AML-193 (cell line): ENCODE results near the gene LHFPL3.
A peak's percentile ranks its signal among the peaks of the same experiment; 100 is the strongest.
"Not testable (repeated sequence)": the region's sequence is repeated elsewhere in the genome, so short reads cannot be mapped to it uniquely, and the experiment has no call there.

ENCODE experiments used
- DNase-seq, 2 experiments: peaks; one replicate each; lab custom pipeline; 2025; lab: John Stamatoyannopoulos, UW

Gene LHFPL3

GRCh38 chr7:104895522-104896236, 567.3 kb downstream of the LHFPL3 start:
- DNase-seq, result no peak

- DNase-seq, result no peak
These were observed 570.0 kb downstream of the LHFPL3 start for GRCh38 chr7:104898434-104898833.

DNA sequence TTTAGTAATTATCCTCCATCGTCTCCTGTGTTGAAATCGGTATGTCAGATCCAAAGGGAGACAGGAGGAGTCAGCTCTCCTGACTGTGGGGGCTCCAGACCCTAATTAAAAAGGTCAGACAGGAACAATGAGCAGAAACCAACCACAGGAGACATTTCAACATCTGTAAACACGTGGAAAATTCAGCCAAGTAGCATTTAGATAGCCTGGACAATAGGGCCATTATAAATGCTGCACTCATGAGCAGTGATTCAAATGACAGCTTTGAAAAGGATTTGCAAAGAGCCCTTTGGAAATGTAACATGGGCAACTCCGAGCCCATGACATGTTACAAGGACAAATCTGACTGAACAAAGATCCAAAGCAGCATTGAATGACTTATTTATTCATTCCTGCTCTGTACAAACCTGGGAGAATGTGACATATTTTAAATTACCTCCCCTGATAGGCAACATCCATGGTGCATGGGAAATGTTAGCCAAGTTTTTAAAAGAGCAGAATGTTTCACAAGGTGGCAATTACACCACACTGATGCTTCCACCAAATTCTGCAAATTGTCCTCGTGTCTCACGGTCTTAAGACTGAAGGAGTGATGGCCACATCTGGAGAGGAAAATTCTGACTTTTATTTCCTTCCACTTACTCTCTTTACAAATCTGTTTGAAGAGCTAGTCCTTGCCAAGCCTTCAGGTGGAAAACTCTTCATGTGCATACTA, 572.3 kb downstream of the LHFPL3 start:
- DNase-seq, result no peak

GRCh38 chr7:104901240-104901619, 572.8 kb downstream of the LHFPL3 start:
- no peak for DNase-seq

DNA sequence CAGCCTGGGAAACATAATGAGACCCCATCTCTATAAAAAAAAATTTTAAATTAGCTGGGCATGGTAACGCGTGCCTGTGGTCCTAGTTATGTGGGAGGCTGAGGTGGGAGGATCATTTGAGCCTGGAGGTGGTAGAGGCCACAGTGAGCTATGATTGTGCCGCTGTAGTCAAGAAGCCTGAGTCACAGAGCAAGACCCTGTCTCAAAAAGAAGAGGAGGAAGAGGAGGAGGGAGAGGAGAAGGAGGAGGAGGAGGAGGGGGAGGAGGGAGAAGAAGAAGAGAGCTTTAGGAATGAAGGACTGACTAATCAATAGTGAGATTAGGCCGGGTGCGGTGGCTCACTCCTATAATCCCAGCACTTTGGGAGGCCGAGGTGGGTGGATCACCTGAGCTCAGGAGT, 573.8 kb downstream of the LHFPL3 start:
- no peak for DNase-seq

DNA sequence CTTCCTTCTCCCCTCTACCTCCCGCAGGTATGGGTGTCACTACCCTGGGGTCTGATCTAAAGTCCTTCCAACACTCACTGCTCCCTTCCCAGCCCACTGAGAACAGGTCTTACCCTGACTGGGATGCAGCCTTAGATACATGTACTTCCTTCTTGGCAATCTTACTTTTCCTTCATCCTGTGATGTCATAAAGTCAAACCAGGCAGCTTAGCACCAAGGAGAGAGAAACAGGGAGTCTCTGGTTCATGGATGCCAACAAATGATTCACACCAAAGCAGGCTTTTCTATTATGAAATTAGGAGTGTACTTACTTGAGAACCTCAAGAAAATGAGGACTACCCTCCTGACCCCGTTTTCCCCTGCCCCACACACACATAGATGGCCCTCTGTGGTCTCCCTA, 574.6 kb downstream of the LHFPL3 start:
- no peak for DNase-seq

DNA sequence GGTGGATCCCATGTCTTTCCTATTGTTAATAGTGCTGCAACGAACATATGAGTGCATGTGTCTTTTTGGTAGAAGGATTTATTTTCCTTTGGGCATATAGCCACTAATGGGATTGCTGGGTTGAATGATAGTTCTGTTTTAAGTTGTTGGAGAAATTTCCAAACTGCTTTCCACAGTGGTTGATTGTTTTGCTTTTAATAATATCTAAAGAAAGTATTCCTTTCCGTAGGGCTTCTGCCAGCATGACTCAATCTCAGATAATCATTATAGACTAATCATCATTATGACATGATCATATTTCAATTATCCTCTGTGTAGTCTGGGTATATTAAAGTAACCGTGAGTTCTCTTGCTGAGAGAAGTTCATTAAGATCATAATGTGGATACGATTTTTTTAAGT, 575.4 kb downstream of the LHFPL3 start:
- DNase-seq, result no peak

- no peak for DNase-seq
These were observed 577.6 kb downstream of the LHFPL3 start for GRCh38 chr7:104906032-104906431.

- no peak for DNase-seq
These were observed 578.2 kb downstream of the LHFPL3 start for GRCh38 chr7:104906556-104906955.

- no peak for DNase-seq
These were observed 580.2 kb downstream of the LHFPL3 start for GRCh38 chr7:104908636-104909035.

- no peak for DNase-seq
These were observed 580.7 kb downstream of the LHFPL3 start for GRCh38 chr7:104909096-104909495.

DNA sequence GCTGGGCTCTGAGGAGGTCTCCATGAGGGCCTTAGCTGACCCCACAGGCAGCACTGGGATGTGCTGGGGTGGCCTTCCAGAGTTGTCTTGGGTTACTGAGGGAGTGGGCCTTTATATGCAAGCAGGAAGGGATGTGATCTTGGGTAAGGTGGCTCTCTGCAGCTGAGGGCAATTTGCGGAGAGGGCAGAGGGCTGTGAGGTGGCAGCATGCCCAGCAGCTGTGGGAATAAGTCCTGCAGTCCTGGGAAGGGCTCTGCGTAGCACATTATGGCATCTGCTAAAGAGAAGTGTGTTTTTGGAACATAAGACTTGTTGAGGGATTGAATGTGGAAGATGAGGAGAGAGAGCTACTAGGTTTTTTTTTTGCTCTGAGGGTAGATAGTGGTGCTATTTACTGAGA, 586.0 kb downstream of the LHFPL3 start:
- DNase-seq, result no peak

DNA sequence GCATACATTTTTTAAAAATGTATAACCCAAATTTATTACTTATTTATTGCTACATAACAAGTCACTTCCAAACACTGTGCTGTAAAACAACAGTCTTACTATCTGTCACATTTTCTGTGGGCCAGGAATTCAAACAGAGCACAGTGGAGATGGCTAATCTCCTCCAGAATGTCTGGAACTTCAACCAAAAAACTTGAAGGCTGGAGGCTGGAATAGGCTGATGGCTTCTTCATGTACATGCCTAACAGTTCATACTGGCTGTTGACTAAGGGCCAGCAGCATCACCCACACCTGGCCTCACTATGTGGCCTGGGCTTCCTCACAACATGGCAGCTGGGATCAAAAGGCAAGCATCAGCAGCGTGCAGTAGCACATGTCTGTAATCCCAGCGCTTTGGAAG, 593.2 kb downstream of the LHFPL3 start:
- DNase-seq, result no peak

DNA sequence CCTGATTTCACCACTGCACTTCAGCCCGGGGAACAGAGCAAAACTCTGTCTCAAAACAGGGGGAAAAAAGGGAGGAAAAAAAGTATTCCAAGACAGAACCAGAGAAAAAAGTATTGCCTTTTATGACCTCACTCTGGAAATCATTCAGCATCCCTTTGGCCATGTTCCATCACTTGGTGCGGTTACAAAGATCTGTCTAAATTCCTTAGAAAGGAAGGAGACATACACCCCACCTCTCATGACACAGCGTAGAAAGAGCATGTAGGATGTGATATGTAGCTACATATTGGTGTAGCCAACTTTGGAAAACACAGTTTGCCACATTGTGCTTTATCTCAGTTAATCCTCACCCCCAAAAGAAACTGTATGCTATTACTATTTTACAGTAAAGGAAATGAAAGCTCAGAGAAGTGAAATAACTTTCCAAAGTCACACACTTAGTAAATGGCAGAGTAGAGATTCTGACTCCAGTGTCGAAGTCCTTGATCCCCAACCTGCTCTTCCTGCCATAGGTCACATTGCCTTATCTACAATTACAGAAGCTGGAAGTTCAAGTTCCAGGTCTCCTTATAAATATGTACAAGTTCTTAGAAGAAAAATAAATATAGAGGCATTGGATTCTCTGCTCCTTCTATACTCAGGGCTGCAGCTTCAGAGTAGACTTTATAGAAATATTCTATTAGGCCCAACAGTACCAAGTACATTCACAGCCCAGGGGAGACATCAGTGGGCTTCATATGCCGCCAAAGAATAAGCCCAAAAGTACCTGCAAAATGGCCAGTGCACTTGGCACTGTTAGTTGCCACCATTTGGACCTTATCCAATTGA, 594.0 kb downstream of the LHFPL3 start:
- no peak for DNase-seq

GRCh38 chr7:104923010-104923421, 594.6 kb downstream of the LHFPL3 start:
- peak; percentile 85 to 93 for DNase-seq

DNA sequence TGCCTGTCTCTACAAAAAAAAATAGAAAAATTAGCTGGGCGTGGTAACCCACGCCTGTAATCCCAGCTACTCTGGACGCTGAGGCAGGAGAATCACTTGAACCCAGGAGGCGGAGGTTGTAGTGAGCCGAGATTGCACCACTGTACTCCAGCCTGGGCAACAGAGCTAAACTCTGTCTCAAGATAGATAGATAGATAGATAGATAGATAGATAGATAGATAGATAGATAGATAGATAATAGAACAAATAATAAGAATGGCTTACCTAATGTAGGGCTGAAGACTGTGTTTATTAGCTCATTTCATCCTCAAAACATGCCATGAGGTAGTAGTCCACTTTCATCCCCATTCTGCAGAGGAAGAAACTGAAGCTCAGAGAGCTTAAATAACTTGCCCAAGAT, 597.8 kb downstream of the LHFPL3 start:
- not testable (repeated sequence) for DNase-seq

DNA sequence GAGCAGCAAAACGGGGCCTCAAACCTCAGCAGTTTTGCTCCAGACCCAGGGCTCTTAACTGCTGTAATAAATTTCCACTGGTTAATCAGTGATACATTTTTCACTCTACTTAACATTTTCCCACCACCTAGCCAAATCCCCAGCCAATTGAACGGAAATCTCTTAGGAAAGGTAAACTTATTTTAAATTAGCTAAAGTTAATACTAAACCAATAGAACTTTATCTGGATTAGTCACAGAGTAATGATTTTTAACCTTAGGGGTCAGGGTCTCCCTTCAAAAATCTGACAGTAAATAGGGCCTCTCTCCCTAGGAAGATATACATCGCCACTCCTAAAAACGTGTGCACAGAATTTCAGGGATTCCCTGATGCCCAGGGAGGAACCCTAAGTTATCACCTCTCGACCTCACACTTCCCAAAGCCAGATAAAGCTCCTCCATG, 598.2 kb downstream of the LHFPL3 start:
- DNase-seq, result no peak

DNA sequence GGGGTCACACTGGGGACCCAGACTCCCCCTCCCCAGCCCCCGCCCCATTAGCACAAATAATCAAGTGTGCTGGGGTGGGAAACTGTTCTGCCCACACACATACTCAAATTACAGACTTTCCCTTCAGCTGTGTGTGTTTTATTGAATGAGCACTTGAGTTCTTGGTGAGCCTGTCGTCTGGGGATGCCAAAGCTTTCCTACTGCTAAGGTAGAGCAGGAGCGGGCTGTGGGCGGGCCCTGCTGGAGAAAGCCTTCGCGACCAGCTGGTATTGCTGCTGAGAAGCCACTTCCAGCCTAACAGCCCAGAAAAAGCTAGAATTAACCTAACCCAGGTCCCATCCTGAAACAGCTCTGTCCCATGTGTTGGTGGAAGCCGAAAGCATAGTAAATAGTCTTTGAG, 598.7 kb downstream of the LHFPL3 start:
- DNase-seq, result no peak

DNA sequence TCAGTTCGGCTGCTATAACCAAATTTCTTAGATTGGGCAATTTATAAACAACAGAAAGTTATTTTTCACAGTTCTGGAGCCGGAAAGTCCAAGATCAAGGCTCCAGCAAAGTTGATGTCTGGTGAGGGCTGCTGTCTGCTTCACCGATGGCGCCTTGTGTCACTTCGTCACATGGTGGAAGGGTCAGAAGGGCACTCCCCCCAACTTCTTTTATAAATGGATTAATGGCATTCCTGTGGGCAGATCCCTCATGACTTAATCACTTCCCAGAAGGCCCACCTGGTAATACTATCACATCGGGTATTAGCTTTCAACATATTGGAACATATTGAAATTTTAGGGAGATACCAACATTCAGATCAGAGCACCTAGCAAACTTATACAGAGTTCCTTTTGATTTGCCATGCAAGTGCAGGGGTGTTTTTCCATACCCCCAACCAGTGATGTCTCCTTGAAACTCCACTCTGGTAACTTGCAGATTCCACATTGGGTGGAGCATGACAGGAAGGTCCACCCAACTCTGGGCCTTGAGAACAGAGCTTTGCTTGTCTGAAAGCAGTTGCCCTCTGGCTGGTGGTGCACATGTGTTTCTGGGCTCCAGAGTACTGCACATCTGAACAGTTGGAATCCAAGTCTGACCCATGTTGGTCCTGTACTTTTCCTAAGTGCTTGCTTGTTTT, 600.5 kb downstream of the LHFPL3 start:
- no peak for DNase-seq

GRCh38 chr7:104929921-104930320, 601.5 kb downstream of the LHFPL3 start:
- no peak for DNase-seq

- no peak for DNase-seq
These were observed 602.9 kb downstream of the LHFPL3 start for GRCh38 chr7:104931181-104931781.

- DNase-seq, result no peak
These were observed 604.6 kb downstream of the LHFPL3 start for GRCh38 chr7:104933022-104933421.
